CD1c-positive myeloid dendritic cell (primary cell): ENCODE measurements around the gene EDEM3.
A peak's percentile ranks its signal among the peaks of the same experiment; 100 is the strongest.
"Not testable (repeated sequence)": the region's sequence is repeated elsewhere in the genome, so short reads cannot be mapped to it uniquely, and the experiment has no call there.

ENCODE experiments used
- DNase-seq: peaks from one replicate; pipeline ENCODE4 v3.0.0-alpha.2; 2016; ENCODE audit errors: extremely low spot score

EDEM3 gene

GRCh38 chr1:184740344-184740743, 14.3 kb downstream of the EDEM3 start:
- DNase-seq, result no peak

- no peak for DNase-seq
Observed at GRCh38 chr1:184739796-184740195, 14.9 kb downstream of the EDEM3 start.

GRCh38 chr1:184739070-184739469, 15.6 kb downstream of the EDEM3 start:
- no peak for DNase-seq

- DNase-seq, result peak; percentile 27
Observed at GRCh38 chr1:184734980-184735379, 19.7 kb downstream of the EDEM3 start.

- DNase-seq, result no peak
Observed at GRCh38 chr1:184724843-184725242, 29.8 kb downstream of the EDEM3 start.

- no peak for DNase-seq
Observed at GRCh38 chr1:184716158-184716557, 38.5 kb downstream of the EDEM3 start.

GRCh38 chr1:184709418-184709817, 45.2 kb downstream of the EDEM3 start:
- DNase-seq, result no peak

GRCh38 chr1:184708084-184708676, 46.5 kb downstream of the EDEM3 start:
- no peak for DNase-seq

GRCh38 chr1:184705271-184705670, 49.4 kb downstream of the EDEM3 start:
- no peak for DNase-seq

GRCh38 chr1:184701816-184702215, 52.8 kb downstream of the EDEM3 start:
- DNase-seq, result no peak

- DNase-seq, result no peak
Observed at GRCh38 chr1:184698969-184699368, 55.7 kb downstream of the EDEM3 start.

- no peak for DNase-seq
Observed at GRCh38 chr1:184698016-184698415, 56.6 kb downstream of the EDEM3 start.

GRCh38 chr1:184696403-184696802, 58.3 kb downstream of the EDEM3 start:
- DNase-seq, result no peak

GRCh38 chr1:184695023-184695422, 59.6 kb downstream of the EDEM3 start:
- DNase-seq, result no peak

GRCh38 chr1:184693011-184693410, 61.6 kb downstream of the EDEM3 start:
- DNase-seq, result no peak

GRCh38 chr1:184691719-184692324, 62.8 kb downstream of the EDEM3 start:
- peak; percentile 8 for DNase-seq

- DNase-seq, result no peak
Observed at GRCh38 chr1:184686540-184686939, 68.1 kb downstream of the EDEM3 start.

GRCh38 chr1:184685116-184685515, 69.5 kb downstream of the EDEM3 start:
- no peak for DNase-seq

- no peak for DNase-seq
Observed at GRCh38 chr1:184684285-184685074, 70.2 kb downstream of the EDEM3 start.

GRCh38 chr1:184682956-184683355, 71.7 kb downstream of the EDEM3 start:
- DNase-seq, result no peak

GRCh38 chr1:184680611-184681225, 73.9 kb downstream of the EDEM3 start:
- DNase-seq, result not testable (repeated sequence)

- not testable (repeated sequence) for DNase-seq
Observed at GRCh38 chr1:184679472-184679871, 75.2 kb downstream of the EDEM3 start.

- DNase-seq, result no peak
Observed at GRCh38 chr1:184677344-184677743, 77.3 kb downstream of the EDEM3 start.
